Kidney tubule cell (primary cell): ENCODE data around the gene RBM20.
A peak's percentile ranks its signal among the peaks of the same experiment; 100 is the strongest.
"Not testable (repeated sequence)": the region's sequence is repeated elsewhere in the genome, so short reads cannot be mapped to it uniquely, and the experiment has no call there.

Source experiments
- DNase-seq: peaks from one replicate; pipeline ENCODE4 v3.0.0-alpha.2; 2018; ENCODE audit warnings: low spot score

Gene RBM20

DNA sequence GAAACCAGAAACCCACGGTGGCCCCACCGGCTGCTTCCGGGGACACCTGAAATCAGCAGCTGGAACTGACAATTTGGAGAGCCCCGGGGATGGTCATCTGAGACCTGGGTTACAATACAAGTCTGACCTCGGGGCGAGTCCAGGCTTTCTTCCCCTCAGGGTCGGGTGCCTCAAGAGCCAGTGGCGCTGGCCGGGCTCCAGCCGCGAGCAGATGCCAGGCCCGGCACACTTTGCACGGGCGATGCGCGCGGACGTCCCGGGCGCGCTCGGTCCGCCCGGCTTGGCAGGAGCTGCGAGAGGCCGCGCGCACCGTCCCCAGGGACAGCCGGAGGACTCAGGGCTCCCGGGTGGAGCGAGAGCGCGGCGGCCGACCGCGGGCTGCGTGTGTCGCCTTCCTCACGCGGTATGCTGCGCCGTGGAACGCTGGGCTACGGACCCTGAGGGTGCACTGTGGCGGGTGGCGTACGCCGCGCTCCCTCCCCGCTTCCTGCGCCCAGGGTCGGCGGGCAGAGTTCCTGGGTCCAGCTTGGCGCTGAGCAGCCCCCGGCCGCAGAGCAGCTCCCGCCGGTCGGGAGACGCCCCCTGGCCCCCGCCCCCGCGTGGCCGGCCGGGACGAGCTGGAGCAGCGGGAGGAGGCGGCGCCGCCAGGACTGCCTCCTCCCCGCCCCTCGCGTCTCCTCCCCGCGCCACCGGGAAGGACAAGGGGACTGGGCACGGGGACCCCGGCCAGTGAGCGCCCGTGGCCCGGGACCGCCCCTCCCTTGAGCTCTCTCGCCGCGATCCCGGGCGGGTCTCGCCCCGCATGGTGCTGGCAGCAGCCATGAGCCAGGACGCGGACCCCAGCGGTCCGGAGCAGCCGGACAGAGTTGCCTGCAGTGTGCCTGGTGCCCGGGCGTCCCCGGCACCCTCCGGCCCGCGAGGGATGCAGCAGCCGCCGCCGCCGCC lies at the start of gene RBM20:
Gene RBM20 (plus strand): TSS at position 684 of the 945 bp plus-strand sequence. CDS start 119 bp downstream, at position 803.
- DNase-seq, result peak; percentile 28

DNA sequence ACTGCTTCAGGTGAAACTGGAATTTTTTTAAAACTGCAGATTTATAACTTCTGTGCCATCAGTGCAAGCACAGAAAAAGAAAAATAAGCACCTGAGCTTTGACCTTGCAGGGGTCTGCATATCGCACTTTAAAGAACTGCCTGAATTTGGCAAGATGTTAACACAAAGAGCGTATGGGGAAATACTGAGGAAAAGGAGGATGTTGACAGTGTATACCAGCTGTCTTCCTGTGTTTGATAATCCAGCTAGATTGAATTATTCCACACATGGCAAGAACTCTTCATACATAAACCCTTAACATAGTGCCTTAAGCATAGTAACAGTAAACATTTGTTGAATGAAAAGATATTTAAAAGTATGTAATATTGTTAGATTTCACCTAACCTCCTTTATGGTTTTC lies 46.7 kb upstream of the RBM20 start:
- no peak for DNase-seq

DNA sequence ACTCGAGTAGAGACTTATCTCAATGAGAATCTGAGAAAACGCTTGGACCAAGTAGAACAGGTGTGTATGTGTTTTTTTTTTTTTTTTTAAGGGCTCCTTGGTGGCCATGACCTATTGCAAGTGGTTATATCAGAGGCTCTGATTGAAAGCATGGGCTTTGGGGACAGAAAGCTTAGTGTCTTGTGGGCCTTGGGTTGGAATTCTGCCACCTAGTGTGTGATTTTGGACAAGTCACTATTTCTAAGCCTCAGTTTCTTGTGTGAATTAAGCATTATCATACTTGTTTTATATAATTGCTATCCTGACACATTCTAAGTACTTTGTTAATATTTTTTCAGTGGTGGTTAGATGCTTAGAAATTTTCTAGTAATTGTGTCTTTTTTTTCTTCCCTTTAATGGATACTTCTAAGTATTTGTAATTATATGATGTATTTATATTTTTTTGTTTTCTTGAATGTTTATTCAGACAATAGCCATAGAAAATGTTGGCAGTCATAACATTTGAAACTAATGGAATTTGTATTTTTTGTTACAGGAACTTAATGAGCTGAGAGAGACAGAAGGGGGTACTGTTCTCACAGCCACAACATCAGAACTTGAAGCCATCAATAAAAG lies 43.5 kb upstream of the RBM20 start:
- DNase-seq, result peak; percentile 71

DNA sequence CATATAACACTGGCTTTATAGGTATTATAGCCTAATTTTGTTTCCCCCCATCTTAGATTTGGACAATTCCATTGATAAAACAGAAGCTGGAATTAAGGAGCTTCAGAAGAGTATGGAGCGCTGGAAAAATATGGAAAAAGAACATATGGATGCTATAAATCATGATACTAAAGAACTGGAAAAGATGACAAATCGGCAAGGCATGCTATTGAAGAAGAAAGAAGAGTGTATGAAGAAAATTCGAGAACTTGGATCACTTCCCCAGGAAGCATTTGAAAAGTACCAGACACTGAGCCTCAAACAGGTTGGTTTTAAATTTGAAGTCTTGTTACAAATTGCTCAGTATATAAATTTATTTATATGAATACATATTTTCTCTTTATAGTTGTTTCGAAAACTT lies 42.6 kb upstream of the RBM20 start:
- DNase-seq, result no peak

GRCh38 chr10:110608087-110608486 lies 36.0 kb upstream of the RBM20 start:
- DNase-seq, result no peak

DNA sequence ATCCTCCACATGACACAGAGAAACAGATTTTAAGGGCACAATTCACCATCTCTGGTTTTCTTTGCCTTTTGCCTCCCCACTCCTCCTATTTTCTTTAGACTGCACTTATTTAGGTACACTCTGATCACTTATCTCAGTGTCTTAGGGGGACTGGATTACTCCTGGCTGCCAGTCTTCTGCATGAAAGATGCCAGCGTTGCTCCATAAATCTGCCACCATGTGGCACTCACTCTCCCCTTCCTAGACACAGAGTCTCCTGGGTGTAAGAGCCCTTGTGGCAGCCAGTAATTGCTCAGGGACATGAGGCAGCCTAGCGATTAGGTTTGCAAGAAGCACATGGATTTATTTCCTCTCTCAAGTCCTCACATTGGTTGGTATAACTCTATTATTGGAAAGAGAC lies 34.5 kb upstream of the RBM20 start:
- DNase-seq, result peak; percentile 10

GRCh38 chr10:110610308-110610774 lies 33.8 kb upstream of the RBM20 start:
- peak; percentile 73 for DNase-seq

- not testable (repeated sequence) for DNase-seq
These were observed 33.4 kb upstream of the RBM20 start for GRCh38 chr10:110610781-110611180.

DNA sequence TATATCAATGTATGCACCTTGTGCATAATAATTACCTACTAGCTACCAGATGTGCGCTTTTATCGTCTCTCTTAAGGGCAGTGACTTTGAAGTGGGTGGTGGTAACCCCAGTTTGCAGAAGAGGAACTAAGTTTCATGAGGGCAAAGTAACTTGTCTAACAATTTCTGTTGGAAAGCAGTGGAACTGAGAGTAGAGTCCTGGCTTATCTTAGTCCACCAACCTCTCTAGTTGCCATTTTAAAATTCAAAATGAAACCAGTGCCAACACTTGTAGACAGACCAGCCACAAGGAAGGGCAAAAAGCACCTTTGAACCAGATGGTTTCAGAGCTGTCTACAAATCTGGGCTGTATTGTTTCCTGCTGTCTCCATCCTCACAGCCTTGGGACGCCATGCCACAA lies 32.0 kb upstream of the RBM20 start:
- DNase-seq, result no peak

DNA sequence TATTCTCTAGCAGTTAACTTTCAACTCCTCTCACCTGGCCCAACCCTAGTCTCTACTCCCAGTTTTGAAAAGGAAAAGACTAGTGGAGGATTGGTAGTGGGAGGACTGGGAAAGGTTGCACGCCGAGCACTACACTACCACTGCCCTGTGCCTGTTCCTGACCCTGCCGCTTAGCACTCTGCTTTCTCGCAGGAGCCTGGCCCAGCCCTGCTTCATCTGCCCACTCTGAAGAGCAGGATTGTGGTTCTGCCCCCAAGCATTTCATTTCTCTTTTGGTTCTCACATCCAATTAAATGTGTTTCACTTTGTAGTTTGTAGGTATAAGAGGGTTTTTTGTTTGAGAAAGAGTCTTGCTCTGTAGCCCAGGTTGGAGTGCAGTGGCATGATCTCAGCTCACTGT lies 31.5 kb upstream of the RBM20 start:
- no peak for DNase-seq

DNA sequence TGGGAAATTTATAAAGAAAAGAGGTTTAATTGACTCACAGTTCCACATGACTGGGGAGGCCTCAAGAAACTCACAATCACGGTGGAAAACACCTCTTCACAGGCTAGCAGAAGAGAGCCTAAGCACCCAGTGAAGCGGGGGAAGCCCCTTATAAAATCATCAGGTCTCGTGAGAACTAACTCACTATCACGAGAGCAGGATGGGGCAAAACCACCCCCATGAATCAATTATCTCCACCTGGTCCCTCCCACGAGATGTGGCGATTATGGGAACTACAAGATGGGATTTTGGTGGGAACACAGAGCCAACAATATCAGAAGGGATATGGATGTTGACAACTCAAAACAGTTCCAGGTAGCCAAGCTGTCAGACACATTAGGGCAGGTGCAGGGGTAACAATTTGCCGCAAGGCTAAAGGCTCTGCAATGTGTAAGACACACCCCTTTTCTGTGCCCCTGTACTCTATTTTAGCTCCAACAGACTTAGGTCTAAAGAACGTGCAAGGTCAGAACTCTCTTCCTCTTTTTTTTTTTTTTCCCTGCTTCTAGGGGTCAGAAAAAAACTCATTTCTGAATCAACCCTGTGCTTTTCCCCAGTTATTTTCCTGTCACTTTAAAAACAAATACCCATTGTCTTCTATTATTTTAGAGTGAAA lies 30.7 kb upstream of the RBM20 start:
- no peak for DNase-seq

DNA sequence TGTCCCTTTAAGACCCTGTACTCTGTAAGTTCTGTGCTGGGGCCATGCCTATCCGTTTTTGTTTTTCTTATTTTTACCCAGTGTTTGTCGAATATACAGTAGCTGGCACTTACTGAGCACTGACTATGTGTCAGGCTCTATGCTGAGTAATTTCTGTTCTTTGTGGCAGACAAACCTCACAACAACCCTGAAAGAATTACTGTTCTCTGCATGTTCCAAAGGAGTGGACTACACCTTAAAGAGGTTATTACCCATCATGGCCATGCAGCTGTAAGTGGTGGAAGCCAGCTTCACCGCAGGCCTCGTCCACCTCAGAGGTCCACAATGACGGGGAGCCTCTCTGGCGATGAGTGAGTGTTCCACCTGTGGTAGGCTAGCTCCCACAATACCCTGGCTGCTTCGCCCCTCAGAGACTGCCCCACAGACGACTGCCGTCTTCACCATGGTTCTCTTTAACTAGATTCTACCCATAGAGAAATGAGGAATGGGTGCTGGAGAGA lies 30.1 kb upstream of the RBM20 start:
- DNase-seq, result no peak

DNA sequence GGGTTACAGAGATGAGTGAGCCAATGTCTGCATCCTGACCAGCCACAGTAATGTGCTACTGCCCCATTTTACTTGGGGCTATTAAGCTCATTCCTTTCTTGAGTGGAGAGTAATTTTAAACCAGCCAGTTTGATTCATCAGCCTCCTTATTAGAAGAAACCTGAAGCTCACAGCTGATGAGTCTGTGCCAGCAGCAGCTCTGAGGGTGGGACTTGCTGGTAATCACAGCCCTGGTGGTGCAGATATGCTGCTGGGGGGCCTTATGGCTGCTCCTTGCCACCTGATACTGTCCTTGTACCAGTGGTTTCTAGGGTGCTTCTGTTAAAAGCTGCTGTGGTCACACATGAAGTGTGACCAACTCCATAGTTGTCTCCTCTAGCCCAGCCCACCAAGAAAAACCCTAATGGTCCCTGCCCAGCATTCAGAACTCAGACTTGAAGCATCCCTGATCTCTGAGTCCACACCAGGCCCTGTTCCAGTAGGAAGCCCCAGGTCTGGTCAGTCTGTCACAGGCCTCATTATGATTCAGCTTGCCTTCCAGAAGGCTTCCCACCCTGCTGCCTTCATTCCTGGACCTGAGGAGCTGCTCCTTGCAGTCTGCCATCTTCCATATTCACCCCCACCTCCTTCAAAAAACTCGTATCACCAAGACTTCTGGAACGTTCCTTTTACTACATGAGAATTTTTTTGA lies 28.9 kb upstream of the RBM20 start:
- no peak for DNase-seq

DNA sequence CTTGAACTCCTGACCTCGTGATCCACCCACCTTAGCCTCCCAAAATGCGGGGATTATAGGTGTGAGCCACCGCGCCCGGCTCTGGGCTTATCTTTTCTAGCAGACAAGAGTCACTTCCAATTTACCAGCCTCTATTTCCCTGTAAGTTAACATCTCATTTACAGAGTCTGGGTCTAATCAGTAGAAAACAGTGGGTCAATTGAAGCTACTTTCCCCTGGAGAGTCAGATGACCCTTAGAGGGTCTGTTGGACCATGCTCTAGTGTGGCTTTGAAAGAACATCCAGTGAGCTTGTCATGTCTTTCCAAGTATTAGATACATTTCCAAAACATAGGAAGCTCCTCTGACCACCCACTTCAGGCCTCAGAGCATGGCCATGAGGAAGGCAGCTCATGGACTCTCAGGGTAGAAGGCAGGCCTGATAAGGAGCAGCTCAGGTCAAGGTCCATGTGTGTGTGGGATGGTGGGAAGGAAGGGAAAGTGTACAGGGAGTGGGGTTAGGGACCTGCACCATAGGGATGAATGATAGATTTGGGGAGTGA lies 27.6 kb upstream of the RBM20 start:
- no peak for DNase-seq

DNA sequence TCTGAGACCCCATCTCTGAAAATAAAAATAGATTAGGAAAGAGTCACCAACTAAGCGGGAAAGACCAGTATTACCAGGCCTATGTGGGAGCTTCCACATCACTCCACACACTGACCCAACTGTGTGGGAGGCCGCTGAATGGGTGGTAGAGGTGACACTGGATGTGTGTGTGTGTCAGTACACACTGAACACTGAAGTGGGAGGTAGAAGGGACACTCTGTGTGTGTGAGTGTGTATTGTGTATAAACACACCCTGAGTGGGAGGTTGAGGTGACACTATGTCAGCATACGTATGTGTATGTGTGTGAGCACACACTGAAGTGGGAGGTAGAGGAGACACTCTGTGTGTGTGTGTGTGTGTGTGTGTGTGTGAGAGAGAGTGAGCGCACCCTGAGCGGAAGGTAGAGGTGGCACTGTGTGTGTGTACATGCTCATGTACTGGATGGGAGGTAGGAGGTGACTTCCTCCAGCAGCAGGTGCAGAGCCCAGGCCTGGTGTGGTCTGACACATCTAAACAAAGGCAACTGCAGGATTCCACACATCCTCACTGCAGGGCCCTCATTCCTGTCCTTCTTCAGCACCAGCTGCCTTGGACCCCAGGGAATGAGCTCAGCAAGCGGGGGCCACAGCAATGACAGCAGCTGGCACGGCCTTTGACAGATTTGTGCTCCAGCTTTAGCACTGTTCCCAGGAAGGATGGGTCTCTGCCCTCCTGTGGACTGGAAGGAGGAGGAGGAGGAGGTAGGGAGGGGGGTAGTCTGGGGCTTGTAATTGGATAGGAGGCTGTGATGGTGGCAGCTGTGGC lies 26.5 kb upstream of the RBM20 start:
- no peak for DNase-seq

DNA sequence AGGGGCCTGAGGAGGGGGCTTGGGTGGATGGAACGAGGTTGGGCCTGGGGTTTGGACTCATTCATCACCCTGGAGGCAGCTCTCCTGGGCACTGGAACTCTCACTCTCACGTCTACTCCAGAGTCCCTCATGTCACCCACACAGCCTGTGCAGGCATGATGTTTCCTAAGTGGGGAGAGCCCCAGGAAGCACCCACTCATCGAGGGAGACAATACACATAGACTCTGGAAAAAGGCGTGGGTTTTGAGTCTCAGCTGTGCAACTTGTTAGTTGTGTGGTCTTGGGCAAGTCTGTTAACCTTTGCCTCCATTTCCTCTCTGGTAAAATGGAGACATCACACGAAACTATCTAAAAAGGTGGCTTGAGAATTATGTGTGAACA lies 25.9 kb upstream of the RBM20 start:
- DNase-seq, result no peak

- DNase-seq, result no peak
These were observed 24.4 kb upstream of the RBM20 start for GRCh38 chr10:110619514-110620397.

DNA sequence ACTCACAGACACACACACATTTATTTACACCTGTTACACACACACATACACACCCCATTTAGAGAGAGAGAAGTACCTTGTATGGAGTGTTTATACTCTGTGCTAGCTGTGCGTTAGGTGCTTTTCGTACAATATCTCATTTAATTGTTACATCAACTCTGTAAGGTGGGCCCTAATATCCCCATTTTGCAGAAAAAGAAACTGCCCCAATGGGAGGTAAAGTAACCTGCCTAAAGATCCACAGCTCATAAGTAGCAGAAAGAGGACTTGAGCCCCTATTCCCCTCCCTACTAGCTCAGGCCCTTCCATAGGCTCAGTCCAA lies 23.8 kb upstream of the RBM20 start:
- no peak for DNase-seq

DNA sequence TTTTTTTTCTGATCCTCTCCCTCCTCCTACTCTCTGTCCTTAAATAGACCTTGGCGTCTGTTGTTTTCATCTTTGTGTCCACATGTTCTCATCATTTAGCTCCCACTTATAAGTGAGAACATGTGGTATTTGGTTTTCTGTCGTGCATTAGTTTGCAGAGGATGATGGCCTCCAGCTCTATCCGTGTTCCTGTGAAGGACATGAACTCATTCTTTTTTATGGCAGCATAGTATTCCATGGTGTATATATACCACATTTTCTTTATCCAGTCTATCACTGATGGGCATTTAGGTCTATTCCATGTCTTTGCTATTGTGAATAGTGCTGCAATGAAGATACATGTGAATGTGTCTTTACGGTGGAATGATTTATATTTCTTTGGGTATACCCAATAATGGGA lies 20.8 kb upstream of the RBM20 start:
- not testable (repeated sequence) for DNase-seq

DNA sequence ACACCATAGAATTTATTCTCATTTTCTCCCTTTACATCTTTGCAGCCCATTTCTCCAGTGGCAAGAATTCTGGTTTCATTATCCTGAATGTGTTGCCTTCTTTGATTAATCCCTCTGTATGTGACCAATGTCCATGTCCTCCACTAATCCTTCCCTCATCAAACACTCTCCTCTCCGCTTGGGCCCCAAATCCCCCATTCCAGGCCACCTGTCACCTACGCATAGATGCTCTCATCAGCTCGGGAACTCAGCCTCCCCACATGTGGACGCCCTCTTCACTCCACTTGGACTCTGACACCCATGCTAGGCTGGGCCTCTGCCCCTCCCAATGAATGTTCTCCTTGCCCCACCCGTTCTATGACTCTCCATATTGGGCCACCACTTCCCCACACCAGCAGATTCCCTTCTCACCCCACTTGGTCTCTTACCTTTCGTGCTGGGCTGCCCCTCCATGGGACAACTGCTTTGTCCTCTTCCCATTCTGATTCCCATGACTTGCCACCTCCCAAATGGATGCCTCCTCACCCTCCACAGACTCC lies 18.7 kb upstream of the RBM20 start:
- no peak for DNase-seq
